CD4-positive, alpha-beta T cell (primary cell): ENCODE measurements around the gene CCKAR. TPM values are rescaled to one million over a fixed set of nuclear protein-coding genes. Genes with fewer than 3 reads are reported as not detected.

Experiments used
- ATAC-seq: fragments of 200-7000 bp; cut with Tn5 transposase; one replicate; pipeline ENCODE4 v1.10.0; 2022; ENCODE audit warnings: mild to moderate bottlenecking; ENCODE audit not compliant: poor library complexity
- CTCF ChIA-PET: fragments of 350-600 bp; sonication (Branson Sonifier 250); formaldehyde crosslinking; loops from one replicate; lab custom pipeline; 2021; ENCODE audit warnings: antibody characterized with exemption, inconsistent platforms; lab: Charles Lee
- POLR2A ChIA-PET: fragments of 350-600 bp; sonication (Branson Sonifier 250); formaldehyde crosslinking; loops from one replicate; lab custom pipeline; 2021; ENCODE audit warnings: antibody characterized with exemption, inconsistent platforms; lab: Charles Lee
- DNase-seq, 14 experiments: peaks; one replicate each; pipeline ENCODE4 v3.0.0-alpha.2; 2013 to 2020; ENCODE audit warnings: mixed read lengths in 2 of 14
- H3K27ac ChIP-seq, 2 donors: one replicate each; pipeline versions ENCODE4 v1.5.1 to v1.7.0; 2013; ENCODE audit warnings: low read length in 2 of 2, low read depth in 1 of 2, mild to moderate bottlenecking in 1 of 2
- H3K27me3 ChIP-seq, 2 experiments: 1 replicate in 1 of 2; 2 replicates in 1 of 2; pipeline versions ENCODE4 v1.6.1 to v1.7.0; 2013; ENCODE audit warnings: low read length in 2 of 2, control low read depth in 1 of 2, mild to moderate bottlenecking in 1 of 2, moderate library complexity in 1 of 2; ENCODE audit not compliant: insufficient read depth in 2 of 2, control insufficient read depth in 1 of 2
- H3K36me3 ChIP-seq: one replicate; pipeline ENCODE4 v1.6.1; 2013; ENCODE audit warnings: low read length, control low read depth; ENCODE audit not compliant: insufficient read depth
- H3K4me1 ChIP-seq: one replicate; pipeline ENCODE4 v1.6.1; 2013; ENCODE audit warnings: low read length, control low read depth; ENCODE audit not compliant: insufficient read depth
- H3K4me3 ChIP-seq: one replicate; pipeline ENCODE4 v1.5.1; 2013; ENCODE audit warnings: mild to moderate bottlenecking, low read length, moderate library complexity
- H3K9me3 ChIP-seq, 2 experiments: 1 replicate in 1 of 2; 2 replicates in 1 of 2; pipeline versions ENCODE4 v1.6.1 to v1.7.0; 2013; ENCODE audit warnings: low read length in 2 of 2, mild to moderate bottlenecking in 2 of 2, control low read depth in 1 of 2, moderate library complexity in 1 of 2; ENCODE audit not compliant: control insufficient read depth in 1 of 2, insufficient read depth in 1 of 2
- H3K27ac Mint-ChIP-seq: one replicate; pipeline ENCODE4 v1.8.0; 2020; ENCODE audit warnings: mixed read lengths
- H3K27me3 Mint-ChIP-seq: one replicate; pipeline ENCODE4 v1.8.0; 2021; ENCODE audit warnings: mixed read lengths
- H3K36me3 Mint-ChIP-seq: one replicate; pipeline ENCODE4 v1.8.0; 2021; ENCODE audit warnings: low read depth, mixed read lengths
- H3K4me1 Mint-ChIP-seq: one replicate; pipeline ENCODE4 v1.8.0; 2021; ENCODE audit warnings: low read depth, mixed read lengths
- H3K4me3 Mint-ChIP-seq: one replicate; pipeline ENCODE4 v1.8.0; 2020; ENCODE audit warnings: mild to moderate bottlenecking, mixed read lengths
- H3K9me3 Mint-ChIP-seq: one replicate; pipeline ENCODE4 v1.8.0; 2020; ENCODE audit warnings: mixed read lengths
- intact Hi-C, 2 experiments: fragments of 100-400 bp; cut with DNase I in 1 of 2; cut with micrococcal nuclease in 1 of 2; formaldehyde crosslinking; loops; one replicate each; pipeline versions ENCODE4 v1.15.1 to v1.9.0; 2023 to 2025; cut with DNase I, micrococcal nuclease
- total RNA-seq, 174 experiments: library from RNA in 2 of 174; stranded (reverse) in 2 of 174; gene quantifications; one replicate each; pipeline ENCODE4 v1.2.3 and lab custom pipeline; 2021 to 2026
- TF ChIP-seq, protein P1 (sequence below): fragments of 200-600 bp; IDR thresholded peaks from one replicate; pipeline ENCODE4 v1.8.0; 2022; ENCODE audit warnings: antibody characterized with exemption, mild to moderate bottlenecking

The CCKAR gene
- total RNA-seq, 2 experiments from 2014 or later = not detected

DNA sequence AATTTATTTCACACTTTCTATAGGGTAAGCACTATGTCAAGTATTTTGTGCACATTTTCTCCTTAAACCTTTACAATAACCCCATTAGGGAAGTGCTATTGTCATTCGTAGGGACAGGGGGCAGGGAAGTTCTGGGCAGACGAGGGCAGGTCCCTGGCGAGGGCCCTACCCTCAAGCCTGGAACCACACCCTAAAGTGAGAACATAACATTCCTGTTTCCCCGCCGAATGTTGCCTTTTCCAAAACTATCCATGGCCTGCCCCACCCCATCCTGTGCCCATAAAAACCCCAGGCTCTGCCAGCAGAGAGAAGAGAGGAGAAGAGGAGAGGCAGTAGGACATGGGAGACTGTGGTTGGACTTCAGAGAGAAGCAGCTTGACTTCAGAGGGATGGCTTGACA, 39.8 kb upstream of the CCKAR start:
- no peaks in the 10 kb centered on the region for H3K9me3 Mint-ChIP-seq
- H3K36me3 Mint-ChIP-seq = no peaks in the 10 kb centered on the region
- DNase-seq = no peak
- no peak for ATAC-seq
- no peaks in the 10 kb centered on the region for H3K36me3 ChIP-seq
- POLR2A ChIA-PET = no interaction called here
- no peaks in the 10 kb centered on the region for H3K4me1 ChIP-seq
- no peaks in the 10 kb centered on the region for H3K27me3 ChIP-seq
- no peaks in the 10 kb centered on the region for H3K9me3 ChIP-seq
- no peak overlapping the region for H3K27ac ChIP-seq
- TF ChIP-seq, protein P1, sequence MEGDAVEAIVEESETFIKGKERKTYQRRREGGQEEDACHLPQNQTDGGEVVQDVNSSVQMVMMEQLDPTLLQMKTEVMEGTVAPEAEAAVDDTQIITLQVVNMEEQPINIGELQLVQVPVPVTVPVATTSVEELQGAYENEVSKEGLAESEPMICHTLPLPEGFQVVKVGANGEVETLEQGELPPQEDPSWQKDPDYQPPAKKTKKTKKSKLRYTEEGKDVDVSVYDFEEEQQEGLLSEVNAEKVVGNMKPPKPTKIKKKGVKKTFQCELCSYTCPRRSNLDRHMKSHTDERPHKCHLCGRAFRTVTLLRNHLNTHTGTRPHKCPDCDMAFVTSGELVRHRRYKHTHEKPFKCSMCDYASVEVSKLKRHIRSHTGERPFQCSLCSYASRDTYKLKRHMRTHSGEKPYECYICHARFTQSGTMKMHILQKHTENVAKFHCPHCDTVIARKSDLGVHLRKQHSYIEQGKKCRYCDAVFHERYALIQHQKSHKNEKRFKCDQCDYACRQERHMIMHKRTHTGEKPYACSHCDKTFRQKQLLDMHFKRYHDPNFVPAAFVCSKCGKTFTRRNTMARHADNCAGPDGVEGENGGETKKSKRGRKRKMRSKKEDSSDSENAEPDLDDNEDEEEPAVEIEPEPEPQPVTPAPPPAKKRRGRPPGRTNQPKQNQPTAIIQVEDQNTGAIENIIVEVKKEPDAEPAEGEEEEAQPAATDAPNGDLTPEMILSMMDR = no peak
- H3K4me3 ChIP-seq = no peak overlapping the region
- CTCF ChIA-PET = no interaction called here
- no peaks in the 10 kb centered on the region for H3K27me3 Mint-ChIP-seq
- no peak overlapping the region for H3K4me3 Mint-ChIP-seq
- intact Hi-C loops = no loop called here
- no peaks in the 10 kb centered on the region for H3K4me1 Mint-ChIP-seq
- H3K27ac Mint-ChIP-seq = no peak overlapping the region

DNA sequence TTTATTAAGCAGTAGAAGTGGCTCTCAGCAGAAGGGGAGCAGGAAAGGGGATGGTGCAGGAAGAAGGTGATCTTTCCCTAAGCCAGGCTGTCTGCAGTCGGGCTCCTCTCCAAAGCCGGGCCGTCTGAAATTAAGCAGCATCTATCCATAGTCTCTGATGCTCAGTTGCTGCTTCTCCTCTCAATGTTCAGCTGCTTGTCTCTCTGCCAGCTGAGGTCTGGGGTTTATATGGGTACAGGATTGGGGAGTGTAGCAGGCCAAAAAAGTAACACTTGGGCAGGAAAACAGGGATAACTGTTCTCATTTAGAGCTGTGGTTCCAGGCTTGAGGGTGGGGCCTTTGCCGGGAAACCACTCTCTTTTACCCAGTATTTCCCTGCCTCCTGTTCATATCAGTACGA, 39.2 kb upstream of the CCKAR start:
- H3K27ac ChIP-seq = no peak overlapping the region
- ChIA-PET CTCF (no interaction called here), POLR2A (no interaction called here)
- no peaks in the 10 kb centered on the region for H3K4me1 Mint-ChIP-seq
- no peaks in the 10 kb centered on the region for H3K9me3 Mint-ChIP-seq
- DNase-seq (no peak), ATAC-seq (no peak)
- H3K36me3 ChIP-seq = no peaks in the 10 kb centered on the region
- no peak overlapping the region for H3K27ac Mint-ChIP-seq
- no peak overlapping the region for H3K4me3 Mint-ChIP-seq
- peaks cover 1% of the 10 kb centered on the region for H3K27me3 Mint-ChIP-seq
- TF ChIP-seq, protein P1 = no peak
- H3K36me3 Mint-ChIP-seq = no peaks in the 10 kb centered on the region
- H3K4me3 ChIP-seq = no peak overlapping the region
- no peaks in the 10 kb centered on the region for H3K4me1 ChIP-seq
- H3K27me3 ChIP-seq = no peaks in the 10 kb centered on the region
- intact Hi-C loops = no loop called here
- H3K9me3 ChIP-seq = no peaks in the 10 kb centered on the region

GRCh38 chr4:26525771-26526150, 35.5 kb upstream of the CCKAR start:
- Histone ChIP-seq H3K9me3 (no peaks in the 10 kb centered on the region), H3K36me3 (no peaks in the 10 kb centered on the region), H3K4me1 (no peaks in the 10 kb centered on the region), H3K27me3 (peaks cover 0 to 6% of the 10 kb centered on the region in 2 experiments), H3K4me3 (no peak overlapping the region), H3K27ac (no peak overlapping the region)
- Mint-ChIP-seq H3K4me1 (no peaks in the 10 kb centered on the region), H3K27ac (no peak overlapping the region), H3K9me3 (no peaks in the 10 kb centered on the region), H3K27me3 (peaks cover 5% of the 10 kb centered on the region), H3K36me3 (no peaks in the 10 kb centered on the region), H3K4me3 (no peak overlapping the region)
- TF ChIP-seq, protein P1 = no peak
- intact Hi-C loops = no loop called here
- no peak for DNase-seq
- CTCF ChIA-PET = no interaction called here
- POLR2A ChIA-PET = no interaction called here
- no peak for ATAC-seq
